ENCODE measurements around the gene HPS5.

Gene HPS5

DNA sequence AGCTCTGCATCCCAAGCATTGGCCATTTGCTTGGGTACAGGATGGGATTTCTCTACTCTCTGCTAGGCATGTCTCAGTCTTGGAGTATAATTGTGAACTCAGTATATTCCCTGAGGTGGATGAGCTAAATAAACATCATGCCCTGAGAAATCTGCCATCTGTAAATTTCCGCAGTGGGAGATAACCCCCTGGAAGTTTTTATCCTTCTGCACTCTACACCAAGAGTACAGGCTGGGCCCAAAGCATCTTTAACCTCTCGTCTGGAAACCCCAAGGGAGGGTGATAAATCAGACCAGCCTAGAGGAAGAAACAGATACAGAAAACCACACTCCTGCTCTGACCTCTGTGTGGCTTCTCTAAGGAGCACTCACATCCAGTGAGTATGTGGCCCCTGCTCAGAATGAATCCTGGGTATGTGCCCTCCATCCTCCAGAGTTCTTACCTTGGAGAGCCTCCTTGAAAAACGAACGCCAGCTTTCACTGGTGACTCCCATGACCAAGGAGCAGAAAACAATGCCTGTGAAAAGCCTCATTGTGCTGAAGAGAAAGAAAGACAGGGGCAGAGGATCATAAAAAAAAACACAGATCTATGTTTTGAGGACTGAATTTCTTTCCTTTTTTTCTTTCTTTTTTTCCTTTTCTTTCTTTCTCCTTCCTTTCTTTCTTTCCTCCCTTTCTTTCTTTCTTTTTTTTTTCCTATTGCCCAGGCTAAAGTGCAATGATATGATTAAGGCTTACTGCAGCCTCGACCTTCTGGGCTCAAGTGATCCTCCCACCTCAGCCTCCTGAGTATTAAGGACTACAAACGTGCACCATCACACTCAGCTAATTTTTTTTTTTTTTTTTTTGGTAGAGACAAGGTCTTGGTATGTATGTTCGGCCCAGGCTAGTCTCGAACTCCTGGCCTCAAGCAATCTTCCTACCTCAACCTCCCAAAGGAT lies 86.3 kb downstream of the HPS5 start:
- DNase-seq (ENCODE audit: low spot score): no peak

GRCh38 chr11:18233912-18234311 lies 88.0 kb downstream of the HPS5 start:
- DNase-seq (ENCODE audit: low spot score): no peak

DNA sequence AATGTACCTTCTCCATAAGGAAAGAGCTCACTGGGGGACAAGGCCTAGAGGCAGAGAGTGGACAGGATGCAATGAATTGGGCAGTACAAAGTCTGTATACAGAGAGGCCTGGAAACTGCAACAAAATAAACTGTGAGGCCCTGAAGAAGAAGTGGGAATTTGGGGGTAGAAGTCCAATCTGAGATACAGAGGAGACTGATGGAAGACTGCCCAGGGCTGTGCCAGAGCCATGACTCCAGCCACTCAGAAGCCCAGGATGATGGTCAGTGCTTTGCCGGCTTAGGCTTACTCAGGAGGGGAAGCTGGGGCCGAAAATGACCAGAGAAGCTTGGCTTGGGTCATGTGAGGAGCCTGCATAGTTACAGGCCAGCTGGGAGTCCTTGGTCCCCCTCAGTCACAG lies 91.1 kb downstream of the HPS5 start:
- no peak for DNase-seq (ENCODE audit: low spot score)

DNA sequence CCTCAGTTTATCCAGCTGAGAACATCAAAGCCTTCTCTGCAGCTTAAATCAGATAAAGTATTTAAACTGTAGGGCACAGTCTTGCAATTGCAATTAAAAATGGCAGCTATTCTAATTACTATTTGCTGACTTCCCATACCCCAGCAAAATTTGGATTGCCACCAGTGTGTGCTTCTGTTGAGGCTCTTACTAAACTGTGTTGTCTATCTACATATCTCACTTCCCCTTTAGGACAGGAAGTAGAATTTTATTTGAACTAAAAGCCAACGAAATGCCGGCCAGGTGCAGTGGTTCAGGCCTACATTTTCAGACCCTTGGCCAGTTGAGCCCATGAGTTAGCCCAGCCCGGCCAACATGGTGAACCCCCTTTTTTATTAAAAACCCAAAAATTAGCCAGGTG lies 92.4 kb downstream of the HPS5 start:
- no peak for DNase-seq (ENCODE audit: low spot score)
